GM19463 (cell line): Measurements from ENCODE around the gene EIF6.
A peak's percentile ranks its signal among the peaks of the same experiment; 100 is the strongest.

ENCODE experiments used
- ATAC-seq: cut with Tn5 transposase; IDR thresholded peaks from one replicate; pipeline ENCODE4 v1.9.1; 2021; ENCODE audit warnings: mild to moderate bottlenecking, moderate library complexity; ENCODE audit not compliant: unreplicated experiment

The EIF6 gene

DNA sequence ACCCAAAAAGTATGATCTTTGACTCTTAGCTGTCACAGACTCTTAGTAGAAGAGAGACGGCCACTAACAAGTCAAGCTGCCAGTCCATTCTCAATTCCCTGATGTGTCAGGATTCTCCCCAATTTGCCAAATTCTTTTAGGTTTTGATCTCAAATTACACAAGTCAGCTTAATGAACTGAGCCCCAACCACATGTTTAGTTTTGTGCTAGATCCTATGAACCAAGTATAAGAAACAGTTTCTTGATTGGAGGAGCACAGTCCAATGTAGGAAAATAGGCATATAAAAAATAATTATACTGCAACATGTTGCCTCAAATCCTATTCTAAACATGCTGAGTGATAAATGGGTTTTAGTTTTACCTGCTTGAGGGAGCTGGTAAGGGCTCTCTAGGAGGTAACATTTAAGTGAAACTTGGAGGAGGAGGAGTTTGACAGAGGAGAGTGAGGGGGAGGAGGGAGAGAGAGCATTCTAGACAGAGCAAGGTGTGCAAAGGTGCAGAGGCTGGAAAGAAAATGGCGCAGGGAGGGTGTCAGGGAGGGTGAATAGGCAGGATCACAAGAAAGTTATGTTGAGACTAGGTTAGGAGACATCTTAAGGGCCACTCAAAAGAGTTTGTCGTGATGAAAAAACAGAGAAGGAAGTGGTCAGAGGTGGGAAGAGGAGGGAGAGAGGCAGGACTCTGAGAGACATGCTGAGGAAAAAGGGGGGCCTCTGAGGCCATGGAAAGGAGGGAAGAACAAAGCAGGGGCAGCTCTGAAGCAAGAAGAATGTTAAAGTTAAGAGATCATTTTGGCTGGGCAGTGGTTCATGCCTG, 30.5 kb upstream of the EIF6 start:
- no peak for ATAC-seq

GRCh38 chr20:35312318-35312717, 27.7 kb upstream of the EIF6 start:
- no peak for ATAC-seq

GRCh38 chr20:35311822-35312221, 27.2 kb upstream of the EIF6 start:
- ATAC-seq, result no peak

GRCh38 chr20:35311409-35311808, 26.8 kb upstream of the EIF6 start:
- ATAC-seq, result no peak

DNA sequence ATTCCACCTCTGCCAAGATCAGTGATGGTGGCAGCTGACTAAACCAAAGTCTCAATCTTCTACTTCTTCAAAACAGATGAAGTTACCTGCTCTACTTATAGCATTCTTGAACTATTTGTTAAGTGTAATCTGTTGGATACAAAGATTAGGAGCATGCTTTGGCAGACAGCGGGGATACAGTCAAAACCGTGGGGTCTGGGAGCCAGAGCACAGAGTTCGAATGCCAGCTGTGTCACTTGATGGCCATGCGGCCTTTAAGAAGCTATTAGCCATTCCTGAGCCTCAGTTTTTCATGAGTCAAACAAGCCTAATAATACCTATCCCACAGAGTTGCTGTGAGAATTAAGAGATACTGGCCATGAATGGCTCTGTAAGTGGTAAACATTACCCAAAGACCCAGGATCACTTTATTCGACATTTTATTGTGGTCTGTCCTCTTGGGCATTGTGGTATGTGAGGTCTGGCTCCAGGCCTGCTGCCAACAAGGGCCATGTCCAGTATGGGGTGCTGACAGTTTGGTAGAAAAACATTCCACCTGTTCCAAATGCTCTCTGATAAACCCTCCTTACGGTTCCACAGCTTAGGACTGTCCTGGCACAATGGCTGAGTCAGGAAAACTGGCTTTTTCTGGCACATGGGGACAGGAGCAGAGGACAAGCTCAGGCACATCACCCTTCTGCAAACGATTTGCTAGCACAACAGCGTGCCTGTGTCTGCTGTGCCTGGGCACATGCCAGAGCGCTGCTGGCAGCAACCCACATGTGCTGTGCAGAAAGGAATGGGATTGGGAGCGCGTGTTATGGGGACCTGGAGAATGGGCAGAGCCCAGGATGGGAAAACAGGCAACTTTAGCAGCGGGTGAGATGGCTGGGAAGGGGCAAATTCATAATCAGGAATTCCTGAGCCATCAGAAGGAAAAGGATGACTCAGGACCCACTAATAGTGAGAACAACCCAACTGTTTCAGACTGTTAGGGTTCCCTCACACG, 23.4 kb upstream of the EIF6 start:
- no peak for ATAC-seq

- no peak for ATAC-seq
These were observed 22.5 kb upstream of the EIF6 start for GRCh38 chr20:35306931-35307517.

DNA sequence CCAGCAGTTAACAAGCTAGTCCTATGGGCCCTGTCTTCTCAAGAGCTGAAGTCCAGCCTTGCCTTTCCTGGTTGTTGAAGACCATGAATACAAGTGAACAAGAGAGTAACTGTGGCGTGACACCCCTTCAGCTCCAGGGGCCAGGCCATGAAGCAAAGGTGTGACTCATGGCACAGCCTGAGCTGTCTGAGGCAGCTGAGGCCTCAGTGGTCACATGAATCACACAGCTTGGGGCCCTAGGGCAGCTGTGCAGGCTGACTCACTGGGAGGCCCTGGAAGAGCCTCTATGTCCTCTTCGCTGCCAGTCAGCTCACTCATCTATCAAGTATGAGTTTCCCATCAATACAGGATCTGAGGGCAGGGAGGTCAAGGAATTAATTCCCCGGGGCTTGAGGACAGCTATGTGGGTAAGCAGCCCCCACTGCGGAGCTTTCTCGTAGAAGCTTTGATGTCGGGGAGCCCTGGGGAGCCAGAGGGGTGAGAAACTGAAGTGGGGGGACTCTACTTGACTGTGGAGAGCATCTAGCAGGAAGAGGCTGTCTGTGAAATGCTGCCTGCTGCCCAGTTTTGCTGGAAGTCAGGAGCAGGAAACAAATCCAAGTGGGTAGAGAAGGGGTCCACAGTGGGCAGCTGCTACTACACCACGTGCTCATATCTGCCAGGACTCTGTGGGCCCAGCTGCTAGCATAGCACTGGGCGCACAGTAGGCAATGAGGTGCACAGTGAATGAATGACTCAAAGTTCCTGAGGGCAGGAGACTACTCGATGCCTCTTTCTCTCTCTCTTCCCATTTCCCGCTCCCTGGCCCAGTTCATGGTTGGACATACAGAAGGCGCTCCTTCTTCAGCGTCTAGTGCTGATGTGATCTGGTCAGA, 21.3 kb upstream of the EIF6 start:
- ATAC-seq, result no peak

GRCh38 chr20:35304956-35305355, 20.4 kb upstream of the EIF6 start:
- ATAC-seq, result no peak

GRCh38 chr20:35303735-35304491, 19.3 kb upstream of the EIF6 start:
- peak; percentile 67 for ATAC-seq

- ATAC-seq, result no peak
These were observed 18.8 kb upstream of the EIF6 start for GRCh38 chr20:35303382-35303734.

GRCh38 chr20:35302421-35303335, 18.1 kb upstream of the EIF6 start:
- ATAC-seq, result no peak

- ATAC-seq, result no peak
These were observed 16.9 kb upstream of the EIF6 start for GRCh38 chr20:35301426-35301825.

- ATAC-seq, result no peak
These were observed 16.1 kb upstream of the EIF6 start for GRCh38 chr20:35300469-35301262.

- ATAC-seq, result no peak
These were observed 15.2 kb upstream of the EIF6 start for GRCh38 chr20:35299780-35300179.

DNA sequence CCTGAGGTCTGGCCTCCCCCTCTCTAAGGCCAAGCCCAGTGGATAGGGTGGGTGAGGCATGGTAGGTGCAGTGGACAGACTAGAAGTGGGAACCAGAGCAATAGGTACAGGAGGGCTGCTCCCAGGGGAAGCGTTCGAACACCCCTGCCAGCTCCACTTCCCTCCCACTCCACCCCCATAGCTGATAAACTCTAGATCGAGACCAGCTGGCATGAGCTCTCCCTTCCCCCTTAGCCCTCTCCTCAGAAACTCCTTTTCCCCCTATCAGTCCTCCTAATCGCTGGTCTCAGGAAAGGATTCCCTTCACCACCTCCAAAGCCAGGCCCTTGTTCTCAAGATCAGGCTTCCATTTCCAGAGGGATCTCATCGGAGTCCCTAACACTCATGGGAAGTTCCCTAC, 13.7 kb upstream of the EIF6 start:
- no peak for ATAC-seq

GRCh38 chr20:35297740-35298139, 13.2 kb upstream of the EIF6 start:
- ATAC-seq, result no peak

GRCh38 chr20:35297155-35297554, 12.6 kb upstream of the EIF6 start:
- no peak for ATAC-seq

DNA sequence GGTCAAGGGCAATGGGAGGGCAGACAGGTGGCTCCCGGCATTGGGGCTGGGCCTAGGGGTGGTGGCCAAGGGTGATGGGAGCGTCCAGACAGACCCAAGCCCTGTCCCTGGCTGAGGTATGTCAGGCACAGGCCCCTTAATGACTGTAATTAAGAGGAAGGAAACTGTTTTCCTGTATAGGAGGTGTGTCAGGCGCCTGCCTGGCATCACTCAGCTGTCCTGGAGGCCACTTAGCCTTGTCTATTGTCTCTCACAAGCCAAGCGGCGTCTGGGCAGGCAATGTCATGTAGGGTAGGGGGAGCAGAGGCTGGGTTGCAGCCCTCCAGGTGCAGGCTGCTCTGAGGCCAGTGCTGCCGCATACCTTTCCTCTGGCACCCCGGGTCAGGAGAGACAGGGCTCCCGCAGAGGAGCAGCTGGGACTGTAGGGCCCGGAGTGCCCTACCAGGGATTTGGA, 11.6 kb upstream of the EIF6 start:
- no peak for ATAC-seq
